Activated naive CD4-positive, alpha-beta T cell treated with Interleukin-2 at 50 U/mL for 16 hours (primary cell): ENCODE results near the gene NR3C2.
"Not testable (repeated sequence)": the region's sequence is repeated elsewhere in the genome, so short reads cannot be mapped to it uniquely, and the experiment has no call there.

Experiments
- DNase-seq: peaks from one replicate; pipeline ENCODE4 v3.0.0-alpha.2; 2020

NR3C2 gene

GRCh38 chr4:148152868-148153625 lies 289.2 kb downstream of the NR3C2 start:
- DNase-seq: no peak

GRCh38 chr4:148151806-148152205 lies 290.4 kb downstream of the NR3C2 start:
- DNase-seq: no peak

- no peak for DNase-seq
Observed at GRCh38 chr4:148145475-148145874, 296.7 kb downstream of the NR3C2 start.

- DNase-seq: no peak
Observed at GRCh38 chr4:148143174-148143573, 299.0 kb downstream of the NR3C2 start.

GRCh38 chr4:148141501-148141900 lies 300.7 kb downstream of the NR3C2 start:
- no peak for DNase-seq

GRCh38 chr4:148126825-148127224 lies 315.4 kb downstream of the NR3C2 start:
- no peak for DNase-seq

GRCh38 chr4:148124512-148124911 lies 317.7 kb downstream of the NR3C2 start:
- no peak for DNase-seq

- not testable (repeated sequence) for DNase-seq
Observed at GRCh38 chr4:148123161-148123560, 319.1 kb downstream of the NR3C2 start.

GRCh38 chr4:148120216-148120615 lies 322.0 kb downstream of the NR3C2 start:
- no peak for DNase-seq

GRCh38 chr4:148118633-148119032 lies 323.6 kb downstream of the NR3C2 start:
- no peak for DNase-seq

GRCh38 chr4:148118179-148118578 lies 324.0 kb downstream of the NR3C2 start:
- no peak for DNase-seq

GRCh38 chr4:148116969-148117368 lies 325.2 kb downstream of the NR3C2 start:
- no peak for DNase-seq

GRCh38 chr4:148116264-148116663 lies 325.9 kb downstream of the NR3C2 start:
- no peak for DNase-seq

- DNase-seq: no peak
Observed at GRCh38 chr4:148114436-148114835, 327.8 kb downstream of the NR3C2 start.

GRCh38 chr4:148112231-148112982 lies 329.8 kb downstream of the NR3C2 start:
- no peak for DNase-seq

GRCh38 chr4:148110169-148110568 lies 332.0 kb downstream of the NR3C2 start:
- DNase-seq: no peak

GRCh38 chr4:148109216-148109615 lies 333.0 kb downstream of the NR3C2 start:
- no peak for DNase-seq

- DNase-seq: no peak
Observed at GRCh38 chr4:148108766-148109165, 333.4 kb downstream of the NR3C2 start.

GRCh38 chr4:148103597-148104355 lies 338.4 kb downstream of the NR3C2 start:
- no peak for DNase-seq

GRCh38 chr4:148101790-148102189 lies 340.4 kb downstream of the NR3C2 start:
- no peak for DNase-seq

- no peak for DNase-seq
Observed at GRCh38 chr4:148101235-148101634, 341.0 kb downstream of the NR3C2 start.

GRCh38 chr4:148097801-148098200 lies 344.4 kb downstream of the NR3C2 start:
- no peak for DNase-seq

- DNase-seq: no peak
Observed at GRCh38 chr4:148095346-148095923, 346.8 kb downstream of the NR3C2 start.
